H1 (cell line): Measurements from ENCODE around the gene DOCK6. TPM values are rescaled to one million over a fixed set of nuclear protein-coding genes. Genes with fewer than 3 reads are reported as not detected.

Experiments
- CBX8 ChIP-seq: fragments of 300-800, 300-1000 bp; sonication (generic); IDR thresholded peaks from 2 replicates; pipeline ENCODE4 v1.7.1; 2016; ENCODE audit warnings: low read depth, low read length, borderline replicate concordance
- CHD1 ChIP-seq: IDR thresholded peaks from 2 replicates; pipeline ENCODE4 v1.6.1; 2012; ENCODE audit warnings: low read depth, low read length, improper control_type of control experiment
- CHD7 ChIP-seq: fragments of 300-600 bp; sonication (generic); IDR thresholded peaks from 2 replicates; pipeline ENCODE4 v1.7.1; 2012; ENCODE audit warnings: low read length, moderate library complexity, mild to moderate bottlenecking, inconsistent platforms; ENCODE audit not compliant: insufficient replicate concordance
- EGR1 ChIP-seq: IDR thresholded peaks from 2 replicates; pipeline ENCODE4 v1.6.1; 2011; ENCODE audit warnings: low read depth, low read length, borderline replicate concordance
- EP300 ChIP-seq, 2 experiments: IDR thresholded peaks; 1 replicate in 1 of 2; 2 replicates in 1 of 2; pipeline ENCODE4 v1.6.1; 2011 to 2012; ENCODE audit warnings: low read depth in 2 of 2, low read length in 2 of 2, mild to moderate bottlenecking in 2 of 2, borderline replicate concordance in 1 of 2, inconsistent platforms in 1 of 2, moderate library complexity in 1 of 2
- NRF1 ChIP-seq: IDR thresholded peaks from 2 replicates; pipeline ENCODE4 v1.6.1; 2011; ENCODE audit warnings: mild to moderate bottlenecking, low read depth, low read length, improper control_type of control experiment
- RBBP5 ChIP-seq: IDR thresholded peaks from 2 replicates; pipeline ENCODE4 v1.7.1; 2012; ENCODE audit warnings: low read depth, mild to moderate bottlenecking, inconsistent platforms, low read length, moderate library complexity, borderline replicate concordance
- YY1 ChIP-seq: IDR thresholded peaks from 2 replicates; pipeline ENCODE4 v1.6.1; 2011; ENCODE audit warnings: low read depth, mild to moderate bottlenecking, low read length
- polyA plus RNA-seq, 7 experiments: library from polyadenylated mRNA; depleted of rRNA in 3 of 7; stranded (reverse) in 5 of 7; unstranded in 2 of 7; fragments of >200 nt in 5 of 7; fragments of 200-250 nt in 2 of 7; gene quantifications; 1 replicate in 5 of 7; 2 replicates in 1 of 7; 4 replicates in 1 of 7; pipeline versions ENCODE4 v1.2.1 to v1.2.3, GENCODE V29; 2011 to 2013; ENCODE audit warnings: missing spikeins in 2 of 7, mixed read lengths in 2 of 7
- total RNA-seq: library from RNA; stranded (reverse); fragmentation: NEBNext Ultra II Directional; extraction: Animal tissue kit (Norgen Biotek cat#: 25700); gene quantifications from 2 replicates; pipeline ENCODE4 v1.2.1, GENCODE V29; 2021
- TF ChIP-seq, protein P1 (sequence below): IDR thresholded peaks from 2 replicates; pipeline ENCODE4 v1.6.1; 2012; ENCODE audit warnings: inconsistent platforms
- TF ChIP-seq, protein P2 (sequence below): IDR thresholded peaks from 2 replicates; pipeline ENCODE4 v1.6.1; 2011; ENCODE audit warnings: low read length, improper control_type of control experiment

Gene DOCK6
- total and polyA plus RNA-seq, 2 of the 8 experiments (the other 6 are each of a cell fraction or from before 2014, with no cell fraction given) = 25.5 to 54.7 TPM

DNA sequence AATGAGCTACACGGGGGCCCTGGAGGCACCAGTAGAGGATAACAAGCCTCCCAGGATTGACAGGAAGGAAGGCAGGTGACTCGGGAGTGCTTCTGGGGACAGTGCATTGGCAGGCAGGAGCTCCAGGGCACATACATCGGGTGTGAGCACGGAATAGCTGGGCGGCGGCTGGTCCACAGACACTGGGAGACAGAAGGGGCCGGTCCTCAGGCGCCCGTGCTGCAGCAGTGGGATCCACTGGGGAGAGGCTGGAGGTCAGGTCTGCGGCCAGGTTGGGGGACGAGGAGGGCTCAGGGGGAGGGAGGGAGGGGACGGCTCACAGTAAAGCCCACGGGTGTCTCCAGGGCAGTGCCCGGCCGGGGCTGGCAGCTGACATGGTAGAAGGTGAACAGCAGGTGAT lies 25.0 kb downstream of the DOCK6 start (continued):
- TF ChIP-seq CHD7 (no peak), NRF1 (no peak), RBBP5 (no peak), YY1 (no peak), EGR1 (no peak), EP300 (IDR thresholded peaks at IDR 0.05; ENCODE audit: borderline replicate concordance in 1 of 2, low read depth in 2 of 2, low read length in 2 of 2) (no peak), CHD1 (no peak), CBX8 (no peak)
- TF ChIP-seq, protein P1, sequence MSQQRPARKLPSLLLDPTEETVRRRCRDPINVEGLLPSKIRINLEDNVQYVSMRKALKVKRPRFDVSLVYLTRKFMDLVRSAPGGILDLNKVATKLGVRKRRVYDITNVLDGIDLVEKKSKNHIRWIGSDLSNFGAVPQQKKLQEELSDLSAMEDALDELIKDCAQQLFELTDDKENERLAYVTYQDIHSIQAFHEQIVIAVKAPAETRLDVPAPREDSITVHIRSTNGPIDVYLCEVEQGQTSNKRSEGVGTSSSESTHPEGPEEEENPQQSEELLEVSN = no peak
- TF ChIP-seq, protein P2, sequence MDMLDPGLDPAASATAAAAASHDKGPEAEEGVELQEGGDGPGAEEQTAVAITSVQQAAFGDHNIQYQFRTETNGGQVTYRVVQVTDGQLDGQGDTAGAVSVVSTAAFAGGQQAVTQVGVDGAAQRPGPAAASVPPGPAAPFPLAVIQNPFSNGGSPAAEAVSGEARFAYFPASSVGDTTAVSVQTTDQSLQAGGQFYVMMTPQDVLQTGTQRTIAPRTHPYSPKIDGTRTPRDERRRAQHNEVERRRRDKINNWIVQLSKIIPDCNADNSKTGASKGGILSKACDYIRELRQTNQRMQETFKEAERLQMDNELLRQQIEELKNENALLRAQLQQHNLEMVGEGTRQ = no peak
